ENCODE results near the gene RRP1B. TPM values are rescaled to one million over a fixed set of nuclear protein-coding genes. Genes with fewer than 3 reads are reported as not detected.
"Not testable (repeated sequence)": the region's sequence is repeated elsewhere in the genome, so short reads cannot be mapped to it uniquely, and the experiment has no call there.

Gene RRP1B
- total RNA-seq, 1 donor from 2014 or later, result 34.9 TPM

DNA sequence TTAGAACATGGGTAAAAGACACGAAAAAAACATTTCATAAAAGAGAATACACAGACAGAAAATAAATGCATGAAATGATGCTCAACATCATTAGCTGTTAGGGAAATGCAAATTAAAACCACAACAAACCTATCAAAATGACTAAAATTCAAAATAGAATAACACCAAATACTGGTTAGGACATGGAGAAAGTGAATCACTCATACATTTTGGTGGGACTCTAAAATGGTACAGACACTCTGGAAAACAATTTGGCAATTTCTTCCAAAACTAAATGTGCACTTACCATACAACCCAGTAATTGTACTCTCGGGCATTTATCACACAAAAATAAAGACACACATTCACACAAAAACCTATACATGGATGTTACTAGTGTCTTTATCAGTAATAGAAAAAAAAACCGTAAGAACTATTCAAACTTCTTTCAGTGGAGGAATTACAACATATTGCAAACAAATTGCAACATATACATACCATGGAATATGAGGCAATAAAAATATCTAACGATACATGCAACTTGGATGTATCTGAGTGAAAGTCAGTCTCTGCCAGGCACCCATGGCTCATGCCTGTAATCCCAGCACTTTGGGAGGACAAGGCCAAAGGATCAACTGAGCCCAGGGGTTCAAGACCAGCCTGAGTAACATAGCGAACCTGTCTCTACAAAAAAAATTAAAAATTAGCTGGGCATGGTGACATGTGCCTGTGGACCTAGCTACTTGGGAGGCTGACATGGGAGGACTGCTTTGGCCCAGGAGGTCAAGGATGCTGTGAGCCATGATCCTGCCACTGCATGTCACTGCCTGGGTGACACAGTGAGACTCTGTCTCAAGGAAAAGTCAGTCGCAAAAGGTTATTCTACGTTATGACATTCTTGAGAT is 19.6 kb upstream of the RRP1B start:
- DNase-seq (ENCODE audit: low read depth), result no peak

DNA sequence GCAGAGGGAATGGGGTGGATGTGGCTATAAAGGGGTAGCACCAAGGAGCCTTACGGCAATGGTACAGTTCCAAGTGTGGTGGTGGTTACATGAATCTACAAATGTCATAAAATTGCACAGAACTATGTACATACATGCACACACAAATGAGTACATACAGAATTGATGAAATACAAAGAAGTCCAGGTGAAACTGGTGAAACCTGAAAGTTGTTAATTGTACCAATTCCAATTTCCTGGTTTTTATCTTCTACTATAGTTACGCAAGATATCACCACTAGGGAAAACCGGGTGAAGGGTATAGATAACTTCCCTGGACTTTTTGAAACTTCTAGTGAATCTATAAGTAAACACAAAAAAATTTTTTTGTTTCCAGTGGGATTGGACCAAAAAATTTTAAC is 19.0 kb upstream of the RRP1B start:
- DNase-seq (ENCODE audit: low read depth), result no peak

DNA sequence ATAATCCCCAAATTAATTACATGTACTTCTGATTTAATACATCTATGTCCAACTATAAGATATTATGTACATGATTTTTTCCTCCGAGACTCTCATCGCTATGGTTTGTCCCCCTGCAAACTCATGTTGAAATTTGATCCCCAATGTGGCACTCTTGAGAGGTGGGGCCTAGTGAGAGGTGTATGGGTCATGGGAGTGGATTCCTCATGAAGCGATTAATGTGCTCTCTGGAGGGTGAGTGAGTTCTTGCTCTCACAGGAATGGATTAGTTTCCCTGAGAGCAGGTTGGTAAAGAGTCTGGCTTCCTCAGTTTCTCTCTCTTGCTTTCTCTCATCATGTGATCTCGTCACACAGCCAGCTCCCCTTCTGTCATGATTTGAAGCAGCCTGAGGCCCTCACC is 16.2 kb upstream of the RRP1B start:
- DNase-seq (ENCODE audit: low read depth), result no peak

DNA sequence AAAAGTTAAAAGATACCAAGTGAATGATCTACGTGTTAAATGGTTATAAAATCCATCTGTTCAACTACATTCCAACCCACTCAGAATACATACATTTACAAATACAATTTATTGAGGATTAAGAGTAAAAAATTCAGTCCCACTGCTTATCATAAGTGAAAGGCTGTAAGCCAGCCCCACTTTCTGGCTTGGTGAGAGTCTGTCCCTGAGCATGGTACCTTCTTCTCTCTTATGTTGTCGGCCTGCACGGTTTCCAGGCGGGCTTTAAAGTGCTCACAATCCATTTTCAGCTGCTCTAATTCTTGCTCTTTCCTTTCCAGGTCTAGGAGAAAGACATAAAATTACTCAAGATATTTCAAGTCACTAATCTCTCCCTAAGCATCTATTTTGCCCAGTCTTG is 15.3 kb upstream of the RRP1B start:
- DNase-seq (ENCODE audit: low read depth), result peak; percentile 30

DNA sequence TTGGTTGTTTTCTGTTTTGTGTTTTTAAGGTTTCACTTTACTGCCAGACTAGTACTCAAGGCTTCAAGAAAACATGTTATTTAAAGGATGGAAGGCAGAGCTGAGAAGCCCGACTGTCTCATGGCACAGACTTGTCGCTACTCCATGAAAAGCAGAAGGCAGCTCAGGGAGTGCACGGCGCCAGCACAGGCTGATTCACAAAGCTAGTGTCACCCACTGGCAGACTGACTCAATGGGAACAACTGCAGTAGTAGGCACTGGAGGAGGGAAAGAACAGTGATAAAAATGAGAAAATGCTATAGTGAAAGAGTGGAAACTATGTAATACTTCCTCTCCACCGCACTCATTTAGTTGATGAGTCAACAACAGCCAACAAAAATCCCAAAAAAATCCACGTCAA is 14.8 kb upstream of the RRP1B start:
- peak; percentile 85 for DNase-seq (ENCODE audit: low read depth)

DNA sequence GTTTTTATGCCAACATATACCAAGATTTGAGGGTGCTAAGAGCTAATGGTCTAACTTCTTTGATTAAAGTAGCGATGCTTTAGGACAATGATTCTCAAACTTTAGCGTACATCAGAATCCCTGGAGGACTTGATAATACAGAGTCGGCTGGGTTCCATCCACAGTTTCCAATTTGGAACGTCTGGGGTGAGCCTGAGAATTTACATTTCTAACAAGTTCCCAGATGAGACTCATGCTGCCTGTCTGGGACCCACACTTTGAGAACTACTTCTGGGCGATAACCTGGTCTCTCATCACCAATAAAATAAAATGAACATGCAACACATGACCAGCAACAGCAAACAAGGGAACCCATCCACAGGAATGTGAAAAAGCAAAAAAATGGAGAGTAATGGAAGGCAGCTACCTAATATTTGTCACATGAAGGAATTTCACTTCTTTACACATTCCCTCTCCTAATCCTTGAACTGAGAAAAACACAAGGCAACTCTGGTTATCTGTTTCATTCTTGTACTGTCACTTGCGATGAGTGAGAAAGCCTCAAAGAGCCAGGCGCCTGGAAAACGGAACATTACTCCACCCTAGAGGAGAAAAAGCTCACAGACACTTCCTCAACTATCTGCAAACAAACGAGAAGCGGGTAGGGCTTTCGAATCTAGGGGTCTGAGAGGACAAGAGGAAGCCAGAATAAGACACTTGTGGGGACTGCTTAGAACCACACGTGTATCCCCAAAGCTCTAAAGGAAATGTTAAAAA is 14.0 kb upstream of the RRP1B start:
- DNase-seq (ENCODE audit: low read depth), result peak; percentile 93

DNA sequence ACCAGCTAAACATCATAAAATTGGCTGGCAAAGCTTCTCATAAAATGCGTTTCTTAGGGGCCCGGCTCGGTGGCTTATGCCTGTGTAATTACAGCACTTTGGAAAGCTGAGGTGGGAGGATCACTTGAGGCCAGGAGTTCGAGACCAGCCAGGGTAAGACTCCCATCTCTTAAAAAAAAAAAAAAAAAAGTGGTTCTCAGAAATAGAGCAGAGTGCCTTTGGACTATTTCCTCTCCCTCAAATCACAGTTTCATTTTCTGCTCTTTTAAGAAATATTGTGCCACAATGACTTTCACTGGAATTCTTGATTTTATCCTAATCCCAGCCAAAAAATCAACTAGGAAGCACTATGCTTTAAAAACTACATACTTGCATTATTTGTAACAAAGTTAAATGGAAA is 13.4 kb upstream of the RRP1B start:
- no peak for DNase-seq (ENCODE audit: low read depth)

DNA sequence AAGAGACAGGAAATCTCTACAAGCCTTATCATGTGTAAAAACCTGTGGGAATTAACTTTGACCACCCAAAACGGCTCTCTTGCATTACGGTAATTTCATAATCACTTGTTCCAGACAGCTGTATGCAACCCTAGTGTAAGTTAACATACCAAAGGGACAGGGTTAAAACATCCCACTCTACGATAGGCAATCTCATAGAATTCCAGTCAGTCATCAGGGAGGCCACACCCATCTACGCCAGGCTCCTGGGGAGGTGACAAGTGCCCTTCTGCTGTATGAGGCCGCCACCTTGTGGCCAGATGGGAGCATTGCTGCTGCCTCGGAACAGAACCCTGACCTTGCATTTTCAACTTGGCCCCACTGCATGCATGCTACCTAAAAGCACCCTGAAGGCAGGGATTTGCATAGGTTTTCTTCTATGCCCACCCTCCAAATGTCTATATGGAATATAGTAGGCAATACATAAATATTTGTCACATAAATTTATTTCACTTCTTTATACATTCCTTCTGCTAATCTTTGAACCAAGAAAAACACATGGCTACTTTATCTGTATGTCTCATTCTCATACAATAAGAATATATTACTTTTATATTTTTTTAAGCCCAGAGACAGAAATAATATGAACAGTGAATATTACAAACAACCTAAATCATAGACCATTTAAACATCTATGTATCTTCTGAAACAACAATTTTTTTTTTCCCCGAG is 12.7 kb upstream of the RRP1B start:
- peak; percentile 92 for DNase-seq (ENCODE audit: low read depth)

DNA sequence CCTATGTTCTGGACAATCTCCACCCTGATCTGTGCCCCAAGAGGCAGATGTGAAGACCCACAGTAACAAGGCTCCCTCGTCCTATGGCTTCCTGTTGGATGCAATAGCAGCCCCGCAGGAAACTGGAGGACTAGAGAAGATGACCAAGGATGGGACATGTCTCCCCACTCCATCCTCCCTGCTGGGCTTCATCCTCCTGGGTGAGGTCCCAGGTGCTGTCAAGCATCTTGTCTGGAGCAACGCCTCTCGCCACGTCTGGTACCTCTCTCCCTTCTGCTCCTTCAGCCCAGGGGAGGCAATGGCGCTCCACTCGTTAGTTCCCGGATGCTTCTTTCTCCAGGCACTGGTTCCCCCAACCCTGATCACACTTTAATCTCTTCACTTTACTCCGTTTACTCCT is 11.2 kb upstream of the RRP1B start:
- no peak for DNase-seq (ENCODE audit: low read depth)

DNA sequence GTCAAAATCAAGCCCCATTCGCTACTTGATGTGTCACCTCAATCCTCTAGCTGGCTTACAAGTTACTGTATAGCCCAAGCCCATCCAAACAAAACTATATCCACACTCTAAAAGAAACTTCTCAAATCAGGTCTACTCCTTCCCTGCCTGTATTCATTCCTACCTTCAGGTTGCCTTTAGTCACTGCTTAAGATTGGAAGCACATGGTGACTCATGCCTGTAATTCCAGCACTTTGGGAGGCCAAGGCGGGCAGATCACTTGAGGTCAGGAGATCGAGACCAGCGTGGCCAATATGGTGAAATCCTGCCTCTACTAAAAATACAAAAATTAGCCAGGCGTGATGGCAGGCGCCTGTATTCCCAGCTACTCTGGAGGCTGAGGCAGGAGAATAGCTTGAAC is 7.4 kb upstream of the RRP1B start:
- not testable (repeated sequence) for DNase-seq (ENCODE audit: low read depth)

DNA sequence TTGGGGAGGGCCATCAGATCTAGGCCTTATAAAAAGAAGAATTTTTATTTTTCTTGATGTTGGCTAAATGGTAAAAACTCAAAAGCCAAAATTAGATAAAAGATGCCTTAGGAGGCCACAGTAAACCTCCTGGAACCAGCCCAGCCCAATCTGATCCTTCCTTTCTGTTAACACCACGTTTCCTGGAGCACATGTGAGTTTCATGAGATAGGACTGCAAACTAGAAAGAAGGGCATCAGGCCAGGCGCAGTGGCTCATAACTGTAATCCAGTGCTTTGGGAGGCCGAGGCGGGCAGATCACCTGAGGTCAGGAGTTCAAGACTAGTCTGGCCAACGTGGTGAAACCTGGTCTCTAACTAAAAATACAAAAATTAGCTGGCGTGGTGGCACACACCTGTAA is 6.7 kb upstream of the RRP1B start:
- no peak for DNase-seq (ENCODE audit: low read depth)

DNA sequence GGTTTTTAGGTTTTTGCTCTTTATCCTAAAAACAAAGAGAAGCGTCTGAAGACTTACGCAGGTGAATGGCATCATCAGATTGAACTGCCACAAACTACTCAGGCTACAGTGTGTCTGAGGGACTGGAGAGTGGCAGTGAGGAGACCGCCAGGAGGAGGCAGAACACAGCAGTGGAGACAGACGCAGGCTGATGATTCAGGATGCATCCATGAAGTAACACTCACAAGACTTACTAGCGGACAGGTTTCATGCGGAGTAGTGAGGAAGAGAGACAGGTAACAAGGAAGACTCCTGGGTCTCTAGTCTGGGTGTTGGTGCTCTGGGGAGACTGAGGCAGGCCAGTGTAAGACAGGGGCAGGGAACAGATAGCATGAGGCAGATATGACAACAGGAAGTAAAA is 5.7 kb upstream of the RRP1B start:
- DNase-seq (ENCODE audit: low read depth), result no peak

DNA sequence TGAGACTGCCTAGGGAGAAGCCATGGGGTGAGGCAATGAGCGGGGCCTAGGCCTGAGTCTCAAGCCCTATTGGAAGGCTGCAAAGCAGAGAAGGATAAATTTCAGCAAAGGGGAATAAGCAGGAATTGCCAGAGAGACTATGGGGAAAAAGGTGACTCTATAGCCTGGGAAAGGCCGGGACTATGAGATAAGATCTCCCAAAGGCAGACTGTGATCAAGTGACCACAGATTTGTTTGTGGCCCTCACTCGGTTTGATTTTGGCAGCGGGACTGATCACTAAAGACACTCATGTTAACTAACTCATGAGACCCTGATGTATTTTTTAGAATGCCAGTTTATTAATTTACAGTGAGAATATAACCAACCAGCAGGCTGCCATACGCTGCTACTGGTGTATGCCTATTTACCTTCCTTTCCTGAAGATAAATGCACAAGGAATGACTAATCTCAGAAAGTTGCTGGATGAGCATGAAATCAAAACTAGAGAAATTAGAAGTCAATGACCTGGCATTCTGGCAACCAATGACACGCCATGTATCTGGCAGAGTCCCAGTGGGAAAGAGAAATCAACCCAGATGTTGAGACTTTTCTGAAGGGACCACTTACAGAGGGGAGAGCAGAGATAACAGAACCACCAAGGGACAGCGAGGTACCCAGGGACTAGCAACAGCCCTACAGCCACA is 4.4 kb upstream of the RRP1B start:
- DNase-seq (ENCODE audit: low read depth), result no peak

DNA sequence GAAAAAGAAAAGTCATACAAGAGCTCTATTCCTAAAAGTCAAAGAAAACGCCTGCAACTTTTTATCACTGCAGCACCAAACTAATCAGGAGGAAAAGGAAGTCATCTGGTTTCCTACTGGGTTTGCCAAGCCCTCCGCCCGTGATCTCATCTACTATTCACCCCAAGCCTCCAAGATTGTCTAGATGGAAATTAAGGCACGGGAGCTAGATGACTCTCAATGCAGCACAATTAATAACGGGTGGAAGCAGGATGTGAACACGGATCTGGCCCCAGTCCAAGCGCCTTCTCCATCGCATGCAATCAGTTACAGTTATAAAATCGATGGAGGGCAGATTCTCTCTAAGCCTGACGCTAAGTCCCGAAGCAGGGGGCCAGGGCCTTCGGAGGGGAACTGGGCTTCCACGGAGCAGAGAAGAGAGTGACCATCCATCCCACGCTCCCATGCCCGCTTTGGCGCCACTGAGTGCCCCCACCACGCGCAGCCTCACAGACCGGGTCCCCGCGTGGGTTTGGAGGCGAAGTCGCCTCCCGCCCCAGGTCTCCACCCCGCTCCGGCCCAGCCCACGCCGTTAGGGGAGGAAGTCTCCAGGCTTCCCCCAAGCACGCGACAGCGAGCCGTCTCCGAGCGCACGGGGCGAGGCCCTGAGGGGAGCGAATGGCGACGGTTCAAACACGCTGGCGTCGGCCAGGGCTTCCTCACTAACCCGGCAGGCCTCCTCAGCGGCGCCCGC is 1.8 kb upstream of the RRP1B start:
- DNase-seq (ENCODE audit: low read depth), result no peak

DNA sequence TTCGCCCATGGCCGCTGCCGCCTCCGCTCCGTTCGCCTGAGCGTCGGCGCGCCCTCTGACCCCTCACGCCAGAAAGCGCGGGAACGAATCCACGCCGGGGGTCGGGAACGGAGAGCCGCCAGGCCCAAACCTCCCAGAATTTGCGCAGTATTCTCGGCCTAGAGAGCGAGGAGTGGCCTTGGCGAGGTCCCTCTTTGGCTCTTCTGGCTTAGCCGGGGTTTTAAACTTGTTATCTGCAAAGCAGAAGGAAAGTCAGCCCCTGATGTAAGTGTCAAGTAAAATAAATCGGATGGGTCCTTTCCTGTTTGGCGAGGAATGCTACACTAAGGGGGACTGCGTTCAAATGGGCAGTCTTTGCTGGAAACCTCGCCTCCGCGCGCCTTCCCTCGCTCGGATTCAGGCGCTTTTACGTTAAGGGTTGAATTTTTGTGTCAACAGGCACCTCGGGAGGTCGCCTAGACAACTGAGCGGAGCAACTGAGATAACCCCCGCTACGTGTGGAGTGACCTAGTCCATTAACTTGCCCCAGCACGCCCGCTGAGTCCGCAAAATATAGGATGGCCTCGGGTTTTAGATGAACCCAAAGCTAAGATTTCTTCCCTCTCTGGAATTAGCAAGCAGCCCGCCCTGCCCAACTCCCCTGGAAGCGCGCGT is 1.1 kb upstream of the RRP1B start:
- DNase-seq (ENCODE audit: low read depth), result no peak

DNA sequence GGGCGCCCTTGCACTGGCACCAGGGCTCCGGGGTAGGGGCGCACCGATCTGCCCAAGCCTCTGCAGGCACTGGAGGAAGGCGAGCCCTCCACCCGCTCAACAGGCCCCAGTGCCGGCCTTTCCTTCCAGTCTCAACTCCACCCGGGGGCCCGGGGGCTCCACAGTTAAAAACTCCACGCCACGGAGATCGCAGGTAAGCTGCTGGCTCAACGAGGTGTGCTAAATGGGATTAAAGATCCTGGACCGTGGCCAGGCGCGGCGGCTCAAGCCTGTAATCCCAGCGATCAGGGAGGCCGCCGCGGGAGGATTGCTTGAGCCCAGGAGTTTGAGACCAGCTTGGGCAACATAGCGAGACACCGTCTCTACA is 608 bp upstream of the RRP1B start:
- DNase-seq (ENCODE audit: low read depth), result no peak

DNA sequence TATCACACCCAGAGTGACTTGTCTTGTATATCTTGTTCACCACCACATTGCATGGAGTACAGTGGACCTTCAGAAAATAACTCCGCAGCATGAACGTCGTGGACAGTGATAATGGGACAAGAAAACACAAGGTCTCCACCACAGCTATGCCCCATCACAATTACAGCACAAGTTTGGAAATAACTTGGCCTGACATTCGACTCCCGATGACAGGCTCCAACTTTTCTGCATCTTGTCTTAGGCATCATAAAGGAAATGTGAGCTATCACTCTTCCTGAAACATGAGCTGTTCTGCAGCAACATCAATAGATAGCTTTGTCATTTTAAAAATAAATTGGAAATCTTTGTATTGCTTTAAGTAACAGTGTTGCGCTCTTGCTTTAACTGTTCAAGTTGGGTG is 2.9 kb downstream of the RRP1B start:
- DNase-seq (ENCODE audit: low read depth), result peak; percentile 45

DNA sequence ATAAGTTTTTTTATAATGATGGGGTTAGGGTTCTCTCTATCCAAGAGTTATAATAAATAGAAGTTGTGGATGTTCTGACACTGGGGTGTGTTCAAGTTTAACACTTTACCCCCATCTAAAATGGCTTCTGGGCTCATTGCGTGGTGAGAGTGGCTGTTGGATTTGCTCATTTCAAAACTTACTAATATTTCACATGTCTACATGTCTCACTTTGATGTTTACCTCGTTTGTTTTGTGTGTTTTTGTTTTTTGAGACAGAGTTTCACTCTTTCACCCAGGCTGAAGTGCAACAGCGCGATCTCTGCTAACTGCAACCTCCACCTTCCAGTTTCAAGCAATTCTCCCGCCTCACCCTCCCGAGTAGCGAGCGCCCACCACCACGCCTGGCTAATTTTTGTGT is 3.7 kb downstream of the RRP1B start:
- DNase-seq (ENCODE audit: low read depth), result no peak

DNA sequence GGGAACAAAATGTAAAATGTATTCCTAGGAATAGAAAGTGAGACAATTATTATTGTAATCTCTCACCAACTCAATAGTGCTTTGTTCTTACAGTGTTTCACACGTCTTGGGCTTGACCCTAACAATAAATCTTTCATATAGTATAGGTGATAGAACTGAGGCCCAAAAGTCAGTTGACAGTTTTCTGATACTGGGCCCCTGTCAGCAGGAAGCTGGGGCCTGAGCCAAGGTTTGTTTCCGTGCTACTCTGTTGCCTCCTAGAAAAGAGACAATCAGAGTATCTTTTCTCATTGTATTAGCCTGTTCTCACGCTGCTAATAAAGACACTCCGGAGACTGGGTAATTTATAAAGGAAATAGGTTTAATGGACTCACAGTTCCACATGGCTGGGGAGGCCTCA is 5.0 kb downstream of the RRP1B start:
- no peak for DNase-seq (ENCODE audit: low read depth)

DNA sequence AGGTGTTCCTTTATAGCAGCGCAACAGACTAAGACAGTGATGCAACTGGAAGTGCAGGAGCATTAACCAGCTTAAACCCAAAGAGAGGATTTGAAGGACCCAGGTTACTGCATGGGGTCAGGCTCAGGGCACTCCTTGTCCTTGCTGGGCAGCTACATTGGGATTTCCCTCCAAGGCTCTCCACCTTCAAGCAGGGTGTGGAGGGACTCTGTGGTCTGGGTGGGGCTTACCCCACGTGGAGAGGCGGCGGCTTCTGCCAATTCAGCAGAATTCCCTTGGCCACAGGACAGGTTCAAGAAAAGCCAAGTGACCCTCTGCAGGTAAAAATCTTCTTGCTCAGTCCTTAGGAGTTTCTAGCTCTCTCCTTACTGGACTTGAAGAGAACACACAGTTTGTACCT is 6.5 kb downstream of the RRP1B start:
- no peak for DNase-seq (ENCODE audit: low read depth)
